A549 (cell line): ENCODE measurements around the gene DCAF4. TPM values are rescaled to one million over a fixed set of nuclear protein-coding genes. Genes with fewer than 3 reads are reported as not detected.

Experiments used
- ATAC-seq, 2 experiments: fragments of 200-7000 bp in 1 of 2; fragments of >200 bp in 1 of 2; cut with Nextera tagmentation in 1 of 2; cut with Tn5 transposase in 1 of 2; 3 replicates each; pipeline versions ENCODE4 v1.8.0 to v1.9.1; 2018 to 2020; ENCODE audit warnings: mild to moderate bottlenecking in 1 of 2, moderate library complexity in 1 of 2
- CTCF ChIA-PET: fragments of 300-600 bp; sonication (Branson Sonifier 250); formaldehyde crosslinking; extraction: SDS; loops from one replicate; lab custom pipeline; 2021; ENCODE audit warnings: antibody characterized with exemption, inconsistent platforms; lab: Yijun Ruan, JAX
- POLR2A ChIA-PET: fragments of 350-600 bp; formaldehyde crosslinking; extraction: SDS; loops from one replicate; lab custom pipeline; 2021; ENCODE audit warnings: antibody characterized with exemption, inconsistent platforms; lab: Yijun Ruan, JAX
- DNase-seq, 2 experiments: peaks; one replicate each; pipeline versions ENCODE4 v3.0.0 to v3.0.0-alpha.2; 2011 to 2016; ENCODE audit warnings: low read depth in 1 of 2, low spot score in 1 of 2
- FAIRE-seq: peaks from 2 replicates; lab custom pipeline; 2011; peaks lifted over from hg19 to GRCh38; lab: Jason Lieb, UNC
- H3K27ac ChIP-seq, 2 experiments: fragments of >200 bp; sonication (Bioruptor Twin); formaldehyde crosslinking; 3 replicates each; pipeline ENCODE4 v1.5.1; 2016 to 2017
- H3K4me1 ChIP-seq: fragments of >200 bp; sonication (Bioruptor Twin); formaldehyde crosslinking; 3 replicates; pipeline ENCODE4 v1.6.1; 2016
- H3K4me2 ChIP-seq: fragments of >200 bp; sonication (Bioruptor Twin); formaldehyde crosslinking; 3 replicates; pipeline ENCODE4 v1.6.1; 2016
- H3K4me3 ChIP-seq: fragments of >200 bp; sonication (Bioruptor Twin); formaldehyde crosslinking; 3 replicates; pipeline ENCODE4 v1.5.1; 2016
- H3K9me3 ChIP-seq: fragments of >200 bp; sonication (Bioruptor Twin); formaldehyde crosslinking; 3 replicates; pipeline ENCODE4 v1.6.1; 2016
- CEBPB ChIP-seq, 2 experiments: fragments of >200 bp in 1 of 2; sonication (Bioruptor Twin) in 1 of 2; formaldehyde crosslinking in 1 of 2; IDR thresholded peaks; 2 replicates each; pipeline ENCODE4 v1.6.1; 2012 to 2016
- CHD2 ChIP-seq: fragments of 150-350 bp; IDR thresholded peaks from 2 replicates; pipeline ENCODE4 v1.6.1; 2014; ENCODE audit warnings: low read length; ENCODE audit not compliant: partially characterized antibody
- ELK1 ChIP-seq: fragments of 150-350 bp; IDR thresholded peaks from 2 replicates; pipeline ENCODE4 v1.6.1; 2014; ENCODE audit warnings: low read depth, mild to moderate bottlenecking, low read length
- FOSL2 ChIP-seq, 2 experiments: fragments of 450-650 bp in 1 of 2; fragments of >200 bp in 1 of 2; sonication (Bioruptor Twin) in 1 of 2; formaldehyde crosslinking; IDR thresholded peaks; 2 replicates each; pipeline versions ENCODE4 v1.5.0 to v1.6.1; 2016 to 2020; ENCODE audit warnings: mild to moderate bottlenecking in 1 of 2, moderate library complexity in 1 of 2
- HEYL ChIP-seq: fragments of 250-450 bp; sonication (Bioruptor Pico); IDR thresholded peaks from 2 replicates; pipeline ENCODE4 v1.8.0; 2021; ENCODE audit warnings: mild to moderate bottlenecking, moderate library complexity
- KDM1A ChIP-seq: fragments of 200-600 bp; sonication (generic); IDR thresholded peaks from 2 replicates; pipeline ENCODE4 v1.6.1; 2016; ENCODE audit warnings: low read depth, mild to moderate bottlenecking
- MAFK ChIP-seq: fragments of 450-650 bp; IDR thresholded peaks from 2 replicates; pipeline ENCODE4 v1.6.1; 2014; ENCODE audit not compliant: partially characterized antibody
- MAX ChIP-seq: IDR thresholded peaks from 2 replicates; pipeline ENCODE4 v1.6.1; 2012
- PBX3 ChIP-seq: IDR thresholded peaks from 2 replicates; pipeline ENCODE4 v1.6.1; 2012
- POLR2A ChIP-seq: IDR thresholded peaks from 2 replicates; pipeline ENCODE4 v1.6.1; 2012; ENCODE audit warnings: mild to moderate bottlenecking, low read length
- RAD21 ChIP-seq, 2 experiments: fragments of >200 bp in 1 of 2; sonication (Bioruptor Twin) in 1 of 2; formaldehyde crosslinking in 1 of 2; IDR thresholded peaks in 1 of 2; conservative IDR thresholded peaks in 1 of 2; 2 replicates in 1 of 2; 3 replicates in 1 of 2; pipeline ENCODE4 v1.6.1; 2012 to 2018; ENCODE audit warnings: inconsistent platforms in 1 of 2
- RCOR1 ChIP-seq: fragments of 150-350 bp; IDR thresholded peaks from 2 replicates; pipeline ENCODE4 v1.6.1; 2014; ENCODE audit warnings: antibody characterized with exemption, low read length, low read depth
- RFX5 ChIP-seq: fragments of 450-650 bp; IDR thresholded peaks from 2 replicates; pipeline ENCODE4 v1.7.1; 2014; ENCODE audit warnings: antibody characterized with exemption, mild to moderate bottlenecking, moderate library complexity
- SREBF2 ChIP-seq: fragments of 450-650 bp; IDR thresholded peaks from 2 replicates; pipeline ENCODE4 v1.6.1; 2014; ENCODE audit warnings: mild to moderate bottlenecking, moderate library complexity
- TFCP2L1 ChIP-seq: fragments of 250-450 bp; sonication (Bioruptor Pico); IDR thresholded peaks from 2 replicates; pipeline ENCODE4 v1.5.0; 2021; ENCODE audit warnings: mild to moderate bottlenecking
- TP53 ChIP-seq: fragments of 250-450 bp; sonication (Bioruptor Pico); IDR thresholded peaks from 2 replicates; pipeline ENCODE4 v1.5.0; 2021; ENCODE audit warnings: mild to moderate bottlenecking, moderate library complexity
- USF2 ChIP-seq: fragments of 450-650 bp; IDR thresholded peaks from 2 replicates; pipeline ENCODE4 v1.6.1; 2014; ENCODE audit warnings: antibody characterized with exemption
- WGBS: methylation state at CpG from one replicate; pipeline ENCODE4 v1.1.6; 2017; ENCODE audit errors: missing lambda C conversion rate; 5-methylcytosine and 5-hydroxymethylcytosine counted together
- polyA plus RNA-seq, 4 experiments: library from polyadenylated mRNA; depleted of rRNA in 3 of 4; stranded (reverse); fragments of >200 nt; fragmentation: RNase III in 1 of 4; extraction: RNeasy Plus Mini Kit Qiagen cat#74134 plus additional on column Dnase treatment in 1 of 4; gene quantifications; 2 replicates in 3 of 4; 3 replicates in 1 of 4; pipeline ENCODE4 v1.2.3, GENCODE V29; 2011 to 2017

The DCAF4 gene
- polyA plus RNA-seq, 2 of the 4 experiments (the other 2 are of a cell fraction): 18.4 to 22.4 TPM

- Histone ChIP-seq H3K4me1 (no peaks in the 10 kb centered on the region), H3K4me2 (no peak overlapping the region), H3K27ac (no peak overlapping the region), H3K4me3 (no peak overlapping the region), H3K9me3 (no peaks in the 10 kb centered on the region)
- TF ChIP-seq HEYL (CRISPR knock-in tag) (no peak), PBX3 (no peak)
- DNase-seq (no peak), FAIRE-seq (no peak), ATAC-seq (no peak)
- POLR2A ChIA-PET: no interaction called here
- CTCF ChIA-PET: interaction anchor here (0.5 to 7.9 kb wide), 6 partner anchors 9 to 1816 kb away, joined by 3 to 119 read pairs (median 4); no protein-coding TSS in a partner anchor
- 89% methylated on average over 13 of the region's 13 CpGs for WGBS
Observed at GRCh38 chr14:72939630-72940029, 13.4 kb downstream of the DCAF4 start.

- Histone ChIP-seq H3K4me3 (no peak overlapping the region), H3K9me3 (no peaks in the 10 kb centered on the region), H3K4me1 (no peaks in the 10 kb centered on the region), H3K27ac (no peak overlapping the region), H3K4me2 (no peak overlapping the region)
- ATAC-seq (no peak), DNase-seq (no peak), FAIRE-seq (no peak)
- ChIA-PET POLR2A (no interaction called here), CTCF (interaction anchor here (1.5 to 7.9 kb wide), 3 partner anchors 32 to 426 kb away, joined by 3 to 119 read pairs (median 12); no protein-coding TSS in a partner anchor)
- 85% methylated on average over 12 of the region's 12 CpGs for WGBS
- no peak for TF ChIP-seq MAFK
- TF ChIP-seq RCOR1: no peak
- no peak for TF ChIP-seq CHD2
- TF ChIP-seq USF2: no peak
- TF ChIP-seq TFCP2L1: no peak
- no peak for TF ChIP-seq SREBF2
- no peak for TF ChIP-seq FOSL2 (IDR thresholded peaks at IDR 0.05)
- TF ChIP-seq FOSL2 (CRISPR knock-in tag; IDR thresholded peaks at IDR 0.05): no peak
- TF ChIP-seq POLR2A: no peak
- TF ChIP-seq KDM1A: no peak
- no peak for TF ChIP-seq RFX5
- no peak for TF ChIP-seq CEBPB (IDR thresholded peaks at IDR 0.05)
- TF ChIP-seq MAX: no peak
- TF ChIP-seq ELK1: no peak
Observed at GRCh38 chr14:72941286-72941985, 15.2 kb downstream of the DCAF4 start.

- H3K4me2 ChIP-seq: no peak overlapping the region
- ChIA-PET POLR2A (no interaction called here), CTCF (interaction anchor here (0.6 to 7.9 kb wide), 4 partner anchors 33 to 1838 kb away, joined by 3 to 119 read pairs (median 10); no protein-coding TSS in a partner anchor)
- H3K27ac ChIP-seq: no peak overlapping the region
- TF ChIP-seq TP53 (CRISPR knock-in tag) (no peak), RAD21 (conservative IDR thresholded peaks at IDR 0.05 in 1 of 2, IDR thresholded peaks at IDR 0.05 in 1 of 2) (peak in 1 of 2 experiments; percentile 38; a peak in 2 of 5 replicates)
- no peak for DNase-seq
- no peak for ATAC-seq
- H3K9me3 ChIP-seq: no peaks in the 10 kb centered on the region
- H3K4me3 ChIP-seq: no peak overlapping the region
- H3K4me1 ChIP-seq: no peaks in the 10 kb centered on the region
- no peak for FAIRE-seq
- 88% methylated on average over 14 of the region's 14 CpGs for WGBS
Observed at GRCh38 chr14:72942934-72943333, 16.7 kb downstream of the DCAF4 start.
